NCI-H226 (cell line): ENCODE measurements around the gene STARD8.
A peak's percentile ranks its signal among the peaks of the same experiment; 100 is the strongest.
"Not testable (repeated sequence)": the region's sequence is repeated elsewhere in the genome, so short reads cannot be mapped to it uniquely, and the experiment has no call there.

ENCODE experiments used
- DNase-seq: peaks from one replicate; pipeline ENCODE4 v3.0.0-alpha.2; 2015

Gene STARD8

DNA sequence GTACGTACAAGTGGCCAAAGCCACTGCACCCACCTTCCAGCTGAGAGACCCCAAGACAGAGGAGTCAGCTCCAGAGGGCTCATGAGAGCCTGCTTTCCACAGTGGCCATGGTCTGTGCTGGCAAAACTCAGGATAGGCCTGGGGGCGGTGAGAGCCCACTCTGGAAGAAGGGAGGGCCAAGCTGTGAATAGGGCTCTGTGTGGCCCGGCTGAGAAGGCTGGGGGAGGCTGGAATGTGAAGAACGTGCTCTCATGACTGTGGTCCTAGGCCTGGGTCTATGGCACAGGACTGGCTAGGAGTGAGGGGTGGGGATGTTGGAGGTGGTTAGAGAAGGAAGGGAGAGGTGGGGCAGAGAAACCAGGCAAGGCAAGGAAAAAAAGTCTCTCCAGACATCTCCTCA, 13.3 kb downstream of the STARD8 start:
- DNase-seq = no peak

GRCh38 chrX:68665502-68665901, 18.0 kb downstream of the STARD8 start:
- no peak for DNase-seq

DNA sequence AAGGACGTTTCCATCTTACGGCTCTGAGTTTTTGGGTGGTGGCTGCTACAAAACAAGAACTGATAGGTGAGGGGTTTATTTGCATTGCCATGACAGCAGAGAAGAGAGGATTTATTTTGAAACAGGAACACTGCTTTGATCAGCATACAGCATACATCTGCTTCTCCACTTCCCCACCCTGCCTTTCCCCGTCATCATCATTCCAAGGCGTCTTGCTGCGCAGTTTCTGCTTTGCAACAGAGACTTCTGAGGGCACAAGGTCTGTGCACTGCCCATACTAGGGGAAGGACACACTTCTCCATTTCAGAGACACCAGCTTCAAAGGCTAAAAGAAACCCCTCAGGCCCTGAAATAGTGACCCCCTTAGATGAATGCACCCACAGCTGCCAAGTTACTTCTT, 19.1 kb downstream of the STARD8 start:
- no peak for DNase-seq

DNA sequence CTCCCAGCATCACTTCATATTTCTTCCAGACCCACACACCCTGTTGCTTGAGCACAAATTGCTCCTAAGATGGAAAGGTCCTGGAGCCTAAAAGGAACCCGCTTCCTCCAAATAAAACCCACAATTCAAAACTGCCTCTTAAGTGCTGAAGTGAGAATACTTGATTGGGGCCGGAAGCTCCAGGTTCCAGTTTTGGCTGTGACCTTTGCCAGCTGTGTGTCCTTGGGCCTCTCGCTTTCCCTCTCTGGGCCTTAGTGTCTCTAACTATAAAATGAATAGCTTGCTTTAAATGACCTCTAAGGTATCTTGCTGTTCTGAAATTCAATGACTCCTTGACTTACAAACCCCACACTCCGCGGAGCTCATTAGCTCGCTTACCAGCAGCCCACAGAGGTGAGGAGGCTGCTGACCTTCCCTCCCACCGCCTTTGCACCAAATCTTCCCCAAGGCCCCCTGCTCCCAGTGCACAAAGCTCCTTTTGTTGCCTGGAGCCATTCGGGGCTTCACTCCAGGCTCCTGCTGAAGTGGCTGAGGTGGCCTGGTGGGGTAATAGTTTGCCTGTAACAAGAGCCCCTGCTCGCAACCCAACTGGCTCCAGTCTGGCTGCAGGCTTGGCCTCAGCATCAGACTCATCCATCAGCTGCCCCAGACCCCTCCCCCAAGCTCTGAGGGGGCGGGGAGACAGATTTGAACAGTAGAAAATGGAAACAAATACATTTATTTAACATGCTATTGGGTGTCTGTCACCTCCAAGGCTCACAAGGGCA, 21.8 kb downstream of the STARD8 start:
- no peak for DNase-seq

DNA sequence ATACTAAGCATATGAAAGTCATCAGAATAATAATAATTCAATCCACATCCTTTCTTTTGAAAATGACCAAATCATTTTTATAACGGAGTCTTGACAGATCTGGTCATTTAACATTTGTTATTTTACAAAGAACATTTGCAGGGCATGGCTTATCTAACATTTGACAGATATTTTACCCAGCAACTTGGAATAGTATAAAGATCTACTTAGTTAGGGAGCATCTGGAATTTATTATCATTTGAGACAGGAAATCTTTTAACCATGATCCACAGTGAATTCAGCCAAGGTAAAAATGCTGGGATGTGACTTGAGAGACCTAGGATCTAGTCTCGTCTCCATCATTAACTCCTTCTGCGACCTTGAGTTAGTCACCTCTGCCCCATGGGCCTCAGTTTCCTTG, 22.4 kb downstream of the STARD8 start:
- no peak for DNase-seq

DNA sequence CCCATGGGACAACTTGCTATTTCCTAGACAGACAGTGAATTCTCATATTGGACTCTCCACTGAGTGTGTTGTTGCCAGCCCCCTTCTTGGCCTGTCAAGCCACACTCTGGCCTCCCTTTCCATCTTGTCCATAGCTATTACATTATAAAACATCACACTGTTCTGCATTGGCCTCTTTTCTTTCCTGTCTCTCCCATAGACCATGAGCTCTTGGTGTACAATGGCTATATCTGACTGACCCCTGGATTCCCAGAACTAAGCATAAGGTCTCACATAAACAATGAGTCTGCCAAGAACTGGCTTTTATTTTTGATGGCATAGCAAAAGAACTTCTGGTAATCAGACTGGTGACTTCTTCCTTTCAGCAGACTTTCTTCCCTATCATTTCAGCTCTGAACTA, 23.8 kb downstream of the STARD8 start:
- DNase-seq = no peak

DNA sequence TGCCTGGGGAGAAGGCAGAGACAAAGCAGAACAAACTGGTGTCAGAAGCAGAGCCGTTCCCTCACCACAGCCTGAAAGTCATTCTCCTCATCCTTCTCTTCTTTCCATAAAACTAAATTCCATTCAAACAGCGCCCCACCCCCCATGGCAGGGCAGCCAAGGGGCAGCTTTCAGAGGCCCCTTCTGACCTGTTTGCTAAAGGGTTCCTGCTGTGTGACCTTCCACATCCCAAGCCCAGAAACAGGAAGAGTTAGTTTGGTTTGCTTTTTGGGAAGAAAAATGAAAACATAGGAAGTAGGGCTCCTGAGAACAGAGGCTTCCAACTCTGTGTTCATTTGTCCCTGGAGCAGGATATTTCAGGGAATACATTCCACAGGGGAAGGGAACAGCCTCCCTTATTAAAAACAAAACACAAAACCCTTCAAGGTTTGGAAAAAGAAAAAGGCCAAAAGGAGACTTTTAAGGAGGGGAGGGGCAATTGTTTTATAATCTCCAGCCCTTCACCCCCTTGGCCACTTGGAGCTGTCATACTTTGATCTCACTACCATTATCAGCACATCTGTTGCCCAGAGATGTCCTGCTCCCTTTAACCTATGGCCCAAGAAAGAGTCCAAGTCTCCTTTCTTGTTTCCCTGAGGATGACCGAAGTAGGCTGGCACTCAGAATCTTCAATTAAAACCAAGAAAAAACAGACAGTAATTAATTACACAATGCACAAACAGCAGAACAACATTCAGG, 25.3 kb downstream of the STARD8 start:
- DNase-seq = no peak

GRCh38 chrX:68675571-68675970, 28.1 kb downstream of the STARD8 start:
- DNase-seq = no peak

- DNase-seq = no peak
Observed at GRCh38 chrX:68676335-68676734, 28.9 kb downstream of the STARD8 start.

DNA sequence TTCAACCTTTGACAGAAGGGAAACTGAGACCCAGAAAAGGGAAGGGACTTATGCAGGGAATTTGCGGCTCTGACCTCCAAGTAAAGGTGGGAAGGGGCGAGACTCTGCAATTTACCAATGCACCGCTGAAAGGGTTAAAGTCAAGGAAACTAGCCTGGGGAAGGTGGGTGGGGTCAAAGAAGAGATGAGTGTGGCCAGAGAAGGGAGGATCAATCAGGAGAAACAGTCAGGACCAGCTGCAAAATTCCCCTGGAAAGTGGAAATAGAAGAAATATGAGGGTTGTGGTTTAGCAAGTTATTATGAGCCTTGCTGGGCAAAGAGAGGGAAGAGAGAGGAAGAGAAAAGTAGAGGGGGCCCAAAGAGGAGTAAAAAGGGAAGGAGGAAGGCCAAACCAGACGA, 30.5 kb downstream of the STARD8 start:
- DNase-seq = no peak

- DNase-seq = no peak
Observed at GRCh38 chrX:68681443-68681941, 34.0 kb downstream of the STARD8 start.

DNA sequence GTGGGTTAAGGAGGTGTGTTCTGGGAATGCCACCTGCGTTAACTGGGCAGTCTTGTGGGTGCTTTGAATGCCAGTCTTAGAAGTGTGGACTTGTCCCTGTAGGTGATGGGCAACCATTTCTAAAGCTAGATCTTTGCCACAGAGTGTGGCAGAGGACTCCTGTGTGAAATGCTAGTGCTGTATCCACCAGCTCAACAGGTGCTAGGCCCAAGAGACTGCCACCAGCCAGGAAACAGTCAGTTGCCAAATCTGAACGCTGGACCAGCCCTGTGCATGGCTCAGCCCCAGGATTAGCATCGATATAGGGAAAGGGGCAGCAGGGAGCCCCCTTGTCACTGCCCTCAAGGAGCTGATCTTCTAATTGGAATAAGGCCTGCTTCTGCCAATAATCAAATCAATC, 35.3 kb downstream of the STARD8 start:
- DNase-seq = no peak

GRCh38 chrX:68683580-68683979, 36.1 kb downstream of the STARD8 start:
- no peak for DNase-seq

DNA sequence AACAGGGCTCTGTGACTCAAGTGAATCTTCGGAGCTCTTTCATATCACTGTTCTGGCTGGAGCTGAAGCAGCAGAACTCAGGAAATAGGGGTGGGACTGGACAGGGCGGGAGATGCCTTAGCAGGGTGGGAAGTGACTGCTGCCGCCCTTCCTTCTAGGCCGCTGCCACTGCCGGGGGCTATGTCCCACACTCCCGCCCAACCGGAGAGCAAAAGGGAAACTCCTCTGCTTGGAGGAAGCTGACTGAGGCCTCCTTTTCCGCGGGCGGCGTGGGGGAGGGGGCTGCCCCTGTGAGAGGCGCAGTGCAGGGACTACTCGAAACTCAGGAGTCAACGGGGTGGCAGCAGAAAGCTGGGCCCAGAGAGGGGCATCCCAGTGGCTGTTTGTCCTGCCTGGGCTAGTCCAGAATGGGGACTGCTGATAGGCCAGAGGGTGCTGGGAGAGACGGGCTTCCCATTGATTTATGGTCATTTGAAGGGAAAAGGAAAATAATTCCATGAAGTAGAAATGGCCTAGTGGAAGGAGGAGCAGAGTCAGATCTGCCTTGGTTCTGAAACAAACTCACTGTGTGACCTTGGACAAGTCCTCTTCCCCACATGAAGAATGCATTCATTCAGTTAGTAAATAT, 36.9 kb downstream of the STARD8 start:
- no peak for DNase-seq

- DNase-seq = no peak
Observed at GRCh38 chrX:68684919-68685304, 37.4 kb downstream of the STARD8 start.

DNA sequence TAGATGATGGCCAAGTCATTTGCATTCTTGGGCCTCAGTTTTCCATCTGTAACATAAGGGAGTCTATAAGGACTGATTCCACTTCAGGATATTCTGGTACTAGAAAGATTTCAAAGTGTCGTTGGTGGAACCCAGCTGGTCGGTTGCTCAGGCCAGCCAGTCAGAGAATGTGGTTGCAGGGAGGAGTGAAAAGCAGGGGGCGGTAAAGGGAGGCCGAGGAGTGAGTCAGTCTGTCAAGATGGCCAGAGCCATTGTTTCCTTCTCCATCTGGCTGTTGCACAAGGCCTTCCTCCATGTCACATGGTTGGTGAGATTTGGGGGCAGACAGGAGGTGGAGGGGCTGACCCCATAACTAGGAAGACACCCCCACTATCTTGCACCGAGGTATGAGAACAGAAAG, 38.2 kb downstream of the STARD8 start:
- no peak for DNase-seq

DNA sequence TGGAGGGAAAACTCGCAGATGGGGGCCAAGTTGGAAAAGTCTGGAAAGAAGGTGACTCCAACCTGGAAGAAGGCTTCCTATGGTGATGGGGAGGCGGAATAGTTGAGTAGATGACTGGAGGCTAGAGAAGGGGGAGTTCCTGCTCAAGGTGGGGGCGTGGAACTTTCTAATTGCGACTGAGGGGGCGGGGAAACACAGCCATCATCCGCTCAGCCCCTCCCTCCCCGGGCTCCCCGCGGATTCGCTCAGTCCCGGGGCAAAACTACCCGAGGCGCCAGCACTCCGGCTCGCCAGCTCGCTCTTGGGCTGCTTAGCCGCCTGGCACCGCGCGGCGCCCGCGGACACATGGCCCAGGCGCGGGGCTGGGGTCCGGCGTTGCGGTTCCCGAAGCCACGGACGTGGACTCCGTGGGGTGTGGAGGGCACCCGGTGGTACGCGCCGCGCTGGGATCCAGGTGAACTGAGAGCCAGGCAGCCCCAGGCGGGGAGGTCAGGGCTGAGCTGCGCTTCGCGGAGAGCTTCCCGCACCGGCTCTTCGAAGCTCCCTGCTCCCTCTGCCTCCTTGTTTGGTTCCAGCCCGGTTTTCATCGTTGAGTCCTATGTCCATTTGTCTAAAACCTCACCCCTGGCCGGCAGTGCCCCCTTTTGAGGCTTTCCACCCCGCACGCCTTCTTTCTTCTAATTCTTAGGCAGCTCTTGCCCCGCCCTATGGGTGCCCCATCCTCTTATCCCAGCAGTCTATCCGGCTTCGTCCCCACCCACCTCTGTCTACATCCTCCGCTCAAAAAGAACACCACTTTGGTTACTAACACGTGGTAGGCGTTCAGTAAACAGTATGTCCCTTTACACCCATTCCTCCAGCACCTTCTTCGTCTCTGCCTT, 38.9 kb downstream of the STARD8 start:
- DNase-seq = no peak

- not testable (repeated sequence) for DNase-seq
Observed at GRCh38 chrX:68688931-68689330, 41.5 kb downstream of the STARD8 start.

DNA sequence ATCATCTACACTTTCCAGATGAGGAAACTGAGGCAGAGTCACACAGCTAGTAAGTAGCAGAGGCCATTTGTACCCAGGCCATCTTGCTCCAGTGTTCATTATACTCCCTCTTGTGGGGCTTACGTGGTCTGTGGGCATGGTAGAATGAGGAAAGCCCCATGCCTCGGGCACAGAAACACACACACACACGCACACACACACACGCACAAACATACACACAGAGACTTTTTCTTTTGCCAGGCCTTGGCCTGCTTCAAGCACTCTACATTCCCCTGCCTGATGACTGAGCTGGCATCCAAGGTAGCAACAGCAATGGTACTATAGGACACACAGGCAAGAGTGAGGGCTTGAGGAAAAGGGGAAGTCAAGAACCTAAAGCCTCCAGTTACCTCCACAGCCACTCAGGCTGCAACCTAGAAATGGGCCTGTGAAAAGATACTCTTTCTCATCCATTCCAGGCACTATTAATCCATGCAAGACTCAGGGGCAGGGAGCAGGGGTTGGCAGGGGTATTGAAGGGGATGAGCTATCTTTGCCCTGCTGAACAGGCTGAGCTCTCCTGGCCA, 43.6 kb downstream of the STARD8 start:
- DNase-seq = no peak

- no peak for DNase-seq
Observed at GRCh38 chrX:68691921-68692320, 44.5 kb downstream of the STARD8 start.

GRCh38 chrX:68692651-68693050, 45.2 kb downstream of the STARD8 start:
- peak; percentile 44 for DNase-seq
